Ishikawa (cell line): Measurements from ENCODE around the gene LOXL3.

Experiments used
- CEBPB ChIP-seq: IDR thresholded peaks from 2 replicates; pipeline ENCODE4 v1.6.1; 2012
- EGR1 ChIP-seq: IDR thresholded peaks from 2 replicates; pipeline ENCODE4 v1.6.1; 2012
- EP300 ChIP-seq: IDR thresholded peaks from 2 replicates; pipeline ENCODE4 v1.6.1; 2012; ENCODE audit warnings: borderline replicate concordance
- NFIC ChIP-seq: IDR thresholded peaks from 2 replicates; pipeline ENCODE4 v1.6.1; 2012
- RAD21 ChIP-seq: IDR thresholded peaks from 2 replicates; pipeline ENCODE4 v1.6.1; 2012; ENCODE audit warnings: low read depth
- TAF1 ChIP-seq: IDR thresholded peaks from 2 replicates; pipeline ENCODE4 v1.6.1; 2012; ENCODE audit warnings: low read depth, mild to moderate bottlenecking
- TCF12 ChIP-seq: IDR thresholded peaks from 2 replicates; pipeline ENCODE4 v1.6.1; 2012; ENCODE audit warnings: low read depth
- TEAD4 ChIP-seq: IDR thresholded peaks from 2 replicates; pipeline ENCODE4 v1.6.1; 2012
- YY1 ChIP-seq: IDR thresholded peaks from 2 replicates; pipeline ENCODE4 v1.6.1; 2012; ENCODE audit warnings: low read depth
- ZBTB7A ChIP-seq: IDR thresholded peaks from 2 replicates; pipeline ENCODE4 v1.6.1; 2012; ENCODE audit warnings: low read depth
- TF ChIP-seq, protein P1 (sequence below): IDR thresholded peaks from 2 replicates; pipeline ENCODE4 v1.6.1; 2012; ENCODE audit warnings: low read depth, mild to moderate bottlenecking

DNA sequence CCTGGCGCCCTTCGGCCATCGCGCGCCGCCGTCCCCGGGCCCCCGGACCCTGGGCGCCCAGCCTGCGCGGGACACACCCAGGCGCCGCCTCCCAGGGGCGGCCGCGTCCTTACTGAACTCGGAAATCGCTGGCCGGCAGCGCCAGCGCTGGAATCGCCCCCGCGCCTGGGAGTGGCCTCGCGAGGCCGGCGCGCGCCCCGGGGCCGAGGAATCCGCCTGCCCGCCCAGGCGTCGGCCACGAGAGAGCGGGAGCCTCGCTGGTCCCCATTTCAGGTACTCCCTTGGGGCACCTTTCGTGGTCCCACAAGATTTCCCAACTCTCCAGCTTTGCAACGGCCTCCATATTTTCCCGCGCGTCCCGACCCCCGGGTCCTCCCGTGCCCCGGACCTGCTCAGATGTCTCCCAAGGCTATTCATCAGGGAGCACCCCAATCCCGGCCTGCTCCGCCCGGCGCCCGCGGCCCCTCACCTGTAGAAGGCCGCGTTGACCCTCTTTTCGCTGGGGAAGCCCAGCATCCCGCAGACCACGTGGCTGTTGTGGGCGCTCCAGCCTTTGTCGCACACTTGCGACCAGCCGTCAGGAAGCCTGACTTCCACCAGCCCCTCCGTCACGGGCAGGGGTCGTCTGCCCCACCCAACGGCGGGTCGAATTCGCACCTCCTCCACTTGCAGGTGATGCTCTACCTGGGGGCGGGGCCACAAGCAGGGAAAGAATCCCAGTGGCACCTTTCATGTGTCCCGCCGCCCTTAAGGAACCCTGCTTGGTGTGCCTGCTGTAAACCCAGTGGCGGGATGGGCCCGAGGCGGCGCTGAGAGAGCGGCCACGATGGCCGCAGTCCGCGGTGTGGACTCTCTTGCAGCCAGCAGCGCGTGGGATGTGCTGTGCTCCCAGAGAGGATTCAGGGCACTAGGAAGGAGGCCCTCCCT, 4.6 kb downstream of the LOXL3 start:
- TF ChIP-seq RAD21 (no peak), YY1 (peak; percentile 35; the same call in 1 of the 2 replicates), ZBTB7A (peak; percentile 81), NFIC (no peak), EP300 (no peak), TAF1 (peak; percentile 42; the same call in 1 of the 2 replicates), TCF12 (peak; percentile 29; the same call in 1 of the 2 replicates), CEBPB (no peak), EGR1 (peak; percentile 83), TEAD4 (no peak)
- TF ChIP-seq, protein P1, sequence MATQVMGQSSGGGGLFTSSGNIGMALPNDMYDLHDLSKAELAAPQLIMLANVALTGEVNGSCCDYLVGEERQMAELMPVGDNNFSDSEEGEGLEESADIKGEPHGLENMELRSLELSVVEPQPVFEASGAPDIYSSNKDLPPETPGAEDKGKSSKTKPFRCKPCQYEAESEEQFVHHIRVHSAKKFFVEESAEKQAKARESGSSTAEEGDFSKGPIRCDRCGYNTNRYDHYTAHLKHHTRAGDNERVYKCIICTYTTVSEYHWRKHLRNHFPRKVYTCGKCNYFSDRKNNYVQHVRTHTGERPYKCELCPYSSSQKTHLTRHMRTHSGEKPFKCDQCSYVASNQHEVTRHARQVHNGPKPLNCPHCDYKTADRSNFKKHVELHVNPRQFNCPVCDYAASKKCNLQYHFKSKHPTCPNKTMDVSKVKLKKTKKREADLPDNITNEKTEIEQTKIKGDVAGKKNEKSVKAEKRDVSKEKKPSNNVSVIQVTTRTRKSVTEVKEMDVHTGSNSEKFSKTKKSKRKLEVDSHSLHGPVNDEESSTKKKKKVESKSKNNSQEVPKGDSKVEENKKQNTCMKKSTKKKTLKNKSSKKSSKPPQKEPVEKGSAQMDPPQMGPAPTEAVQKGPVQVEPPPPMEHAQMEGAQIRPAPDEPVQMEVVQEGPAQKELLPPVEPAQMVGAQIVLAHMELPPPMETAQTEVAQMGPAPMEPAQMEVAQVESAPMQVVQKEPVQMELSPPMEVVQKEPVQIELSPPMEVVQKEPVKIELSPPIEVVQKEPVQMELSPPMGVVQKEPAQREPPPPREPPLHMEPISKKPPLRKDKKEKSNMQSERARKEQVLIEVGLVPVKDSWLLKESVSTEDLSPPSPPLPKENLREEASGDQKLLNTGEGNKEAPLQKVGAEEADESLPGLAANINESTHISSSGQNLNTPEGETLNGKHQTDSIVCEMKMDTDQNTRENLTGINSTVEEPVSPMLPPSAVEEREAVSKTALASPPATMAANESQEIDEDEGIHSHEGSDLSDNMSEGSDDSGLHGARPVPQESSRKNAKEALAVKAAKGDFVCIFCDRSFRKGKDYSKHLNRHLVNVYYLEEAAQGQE, result no peak
